Cardiac muscle cell (in vitro differentiated cells and primary cell): ENCODE data around the gene TMEM121. TPM values are rescaled to one million over a fixed set of nuclear protein-coding genes. Genes with fewer than 3 reads are reported as not detected.

Experiments used
- DNase-seq, 2 donors: peaks; one replicate each; pipeline versions ENCODE4 v3.0.0 to v3.0.0-alpha.2; 2010 to 2017; ENCODE audit warnings: low read depth in 1 of 2, low spot score in 1 of 2
- H3K27ac ChIP-seq: fragments of 200-600 bp; sonication (generic); 2 replicates; pipeline ENCODE4 v1.5.1; 2016
- H3K27me3 ChIP-seq: fragments of 200-600 bp; sonication (generic); 2 replicates; pipeline ENCODE4 v1.6.0; 2016; ENCODE audit warnings: control low read depth
- H3K36me3 ChIP-seq: fragments of 200-600 bp; sonication (generic); 2 replicates; pipeline ENCODE4 v1.5.1; 2016; ENCODE audit warnings: control low read depth
- H3K4me1 ChIP-seq: fragments of 200-600 bp; sonication (generic); 2 replicates; pipeline ENCODE4 v1.8.1; 2017; ENCODE audit warnings: low read depth, mild to moderate bottlenecking, mixed run types
- H3K4me3 ChIP-seq: fragments of 200-600 bp; sonication (generic); 2 replicates; pipeline ENCODE4 v1.5.1; 2016; ENCODE audit warnings: mild to moderate bottlenecking
- H3K9me3 ChIP-seq: fragments of 200-600 bp; sonication (generic); 2 replicates; pipeline ENCODE4 v1.5.1; 2017; ENCODE audit warnings: low read depth, mild to moderate bottlenecking, control low read depth
- polyA plus RNA-seq: library from polyadenylated mRNA; unstranded; fragments of >200 nt; fragmentation: Nextera tagmentation; extraction: Ambion mirVana; gene quantifications from 2 replicates; pipeline ENCODE4 v1.2.1, GENCODE V29; 2016
- total RNA-seq: library from RNA; depleted of rRNA; stranded (reverse); fragments of >200 nt; gene quantifications from 2 replicates; pipeline ENCODE4 v1.2.3, GENCODE V29; 2016
- TF ChIP-seq, protein P1 (sequence below): IDR thresholded peaks from 2 replicates; pipeline ENCODE4 v1.5.1; 2012; ENCODE audit warnings: low read depth, mild to moderate bottlenecking, low read length

Gene TMEM121
- total and polyA plus RNA-seq, 2 experiments from 2014 or later: 4.4 to 8.8 TPM

DNA sequence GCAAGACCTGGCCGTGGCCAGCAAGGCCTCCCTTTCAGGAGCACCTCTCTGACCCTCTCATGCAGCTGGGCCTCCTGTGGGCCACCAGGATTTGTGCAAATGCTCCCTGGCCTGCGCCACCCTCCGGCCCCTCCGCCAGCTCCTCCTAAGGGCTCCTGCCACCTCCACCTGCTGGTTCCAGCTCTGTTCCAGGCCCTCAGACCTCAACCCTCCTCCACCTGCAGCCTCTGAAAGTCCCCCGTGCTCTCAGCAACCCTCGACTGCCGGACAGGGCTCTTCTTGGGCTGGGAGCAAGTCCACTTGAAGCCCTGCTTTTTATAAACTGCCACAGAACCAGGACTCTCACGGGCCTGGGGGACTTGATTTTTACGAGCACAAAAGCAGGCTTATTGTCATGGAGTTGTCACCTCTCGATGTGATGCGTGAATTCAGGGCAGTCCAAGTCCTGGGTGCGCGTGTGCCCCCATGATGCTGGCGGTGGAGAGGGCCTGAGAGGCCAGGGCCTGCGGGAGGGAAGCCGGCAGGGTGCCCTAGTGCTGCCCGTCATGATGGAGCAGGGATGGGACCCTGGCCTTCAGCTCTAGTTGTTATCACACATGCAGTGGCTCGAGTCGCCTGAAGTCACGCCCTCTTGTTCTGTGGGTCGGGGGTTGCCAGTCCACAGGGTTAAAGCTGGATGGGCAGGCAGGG, 26.2 kb upstream of the TMEM121 start:
- no peak for DNase-seq
- peak overlapping the region; percentile 48 for H3K27ac ChIP-seq
- no peaks in the 10 kb centered on the region for H3K4me1 ChIP-seq
- H3K4me3 ChIP-seq: no peak overlapping the region
- H3K27me3 ChIP-seq: no peaks in the 10 kb centered on the region
- H3K9me3 ChIP-seq: no peaks in the 10 kb centered on the region
- no peaks in the 10 kb centered on the region for H3K36me3 ChIP-seq
- TF ChIP-seq, protein P1, sequence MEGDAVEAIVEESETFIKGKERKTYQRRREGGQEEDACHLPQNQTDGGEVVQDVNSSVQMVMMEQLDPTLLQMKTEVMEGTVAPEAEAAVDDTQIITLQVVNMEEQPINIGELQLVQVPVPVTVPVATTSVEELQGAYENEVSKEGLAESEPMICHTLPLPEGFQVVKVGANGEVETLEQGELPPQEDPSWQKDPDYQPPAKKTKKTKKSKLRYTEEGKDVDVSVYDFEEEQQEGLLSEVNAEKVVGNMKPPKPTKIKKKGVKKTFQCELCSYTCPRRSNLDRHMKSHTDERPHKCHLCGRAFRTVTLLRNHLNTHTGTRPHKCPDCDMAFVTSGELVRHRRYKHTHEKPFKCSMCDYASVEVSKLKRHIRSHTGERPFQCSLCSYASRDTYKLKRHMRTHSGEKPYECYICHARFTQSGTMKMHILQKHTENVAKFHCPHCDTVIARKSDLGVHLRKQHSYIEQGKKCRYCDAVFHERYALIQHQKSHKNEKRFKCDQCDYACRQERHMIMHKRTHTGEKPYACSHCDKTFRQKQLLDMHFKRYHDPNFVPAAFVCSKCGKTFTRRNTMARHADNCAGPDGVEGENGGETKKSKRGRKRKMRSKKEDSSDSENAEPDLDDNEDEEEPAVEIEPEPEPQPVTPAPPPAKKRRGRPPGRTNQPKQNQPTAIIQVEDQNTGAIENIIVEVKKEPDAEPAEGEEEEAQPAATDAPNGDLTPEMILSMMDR: no peak

DNA sequence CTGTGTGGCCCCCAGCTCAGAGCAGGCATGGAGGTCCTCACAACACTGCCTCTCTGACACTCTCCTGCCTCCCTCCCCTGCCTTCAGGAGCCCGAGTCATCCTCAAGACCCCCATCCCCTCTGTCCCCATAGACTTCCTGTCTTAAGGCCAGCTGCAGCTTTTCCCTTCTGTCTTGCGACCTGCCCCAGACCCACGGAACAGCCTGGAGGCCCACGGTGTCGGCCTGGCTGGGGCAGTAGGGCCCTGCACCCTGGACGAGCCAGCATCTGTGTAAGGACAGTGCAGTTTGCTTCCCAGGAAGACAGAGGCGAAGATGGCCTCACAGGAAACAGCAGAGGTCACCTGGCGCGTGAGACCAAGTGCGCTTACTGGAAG, 25.7 kb upstream of the TMEM121 start:
- H3K9me3 ChIP-seq: no peaks in the 10 kb centered on the region
- DNase-seq: no peak
- H3K36me3 ChIP-seq: no peaks in the 10 kb centered on the region
- H3K4me1 ChIP-seq: no peaks in the 10 kb centered on the region
- H3K4me3 ChIP-seq: no peak overlapping the region
- H3K27me3 ChIP-seq: no peaks in the 10 kb centered on the region
- H3K27ac ChIP-seq: no peak overlapping the region
- TF ChIP-seq, protein P1: no peak

DNA sequence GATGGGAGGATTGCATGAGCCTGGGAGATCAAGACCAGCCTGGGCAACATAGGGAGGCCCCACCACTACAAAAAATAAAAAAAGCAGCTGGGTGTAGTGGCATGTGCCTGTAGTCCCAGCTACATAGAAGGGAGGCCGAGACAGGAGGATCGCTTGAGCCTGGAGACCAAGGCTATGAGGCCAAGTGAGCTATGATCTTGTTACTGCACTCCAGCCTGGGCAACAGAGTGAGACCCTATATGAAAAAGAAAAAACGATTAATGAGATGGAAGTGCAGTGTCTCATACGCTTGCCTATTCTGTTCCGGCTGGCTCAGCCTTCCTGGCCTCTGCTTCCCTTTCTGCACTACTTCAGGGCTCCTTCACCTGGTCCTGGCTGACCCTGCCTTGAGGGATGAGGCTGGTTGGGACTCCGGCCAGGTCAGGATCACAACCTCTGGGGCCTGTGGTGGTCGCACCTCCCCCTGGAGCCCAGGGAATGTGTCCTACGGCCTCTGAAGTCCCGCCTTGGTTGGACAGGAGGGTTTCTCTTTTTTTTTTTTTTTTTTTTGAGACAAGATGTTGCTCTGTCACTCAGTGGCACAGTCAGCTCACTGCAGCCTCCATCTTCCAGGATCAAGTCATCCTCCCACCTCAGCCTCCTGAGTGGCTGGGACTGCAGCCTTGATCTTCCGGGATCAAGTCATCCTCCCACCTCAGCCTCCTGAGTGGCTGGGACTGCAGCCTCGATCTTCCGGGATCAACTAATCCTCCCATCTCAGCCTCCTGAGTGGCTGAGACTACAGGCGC, 24.7 kb upstream of the TMEM121 start:
- Histone ChIP-seq H3K4me1 (no peaks in the 10 kb centered on the region), H3K4me3 (no peak overlapping the region), H3K36me3 (no peaks in the 10 kb centered on the region), H3K9me3 (no peaks in the 10 kb centered on the region), H3K27me3 (no peaks in the 10 kb centered on the region), H3K27ac (no peak overlapping the region)
- TF ChIP-seq, protein P1: no peak
- no peak for DNase-seq

DNA sequence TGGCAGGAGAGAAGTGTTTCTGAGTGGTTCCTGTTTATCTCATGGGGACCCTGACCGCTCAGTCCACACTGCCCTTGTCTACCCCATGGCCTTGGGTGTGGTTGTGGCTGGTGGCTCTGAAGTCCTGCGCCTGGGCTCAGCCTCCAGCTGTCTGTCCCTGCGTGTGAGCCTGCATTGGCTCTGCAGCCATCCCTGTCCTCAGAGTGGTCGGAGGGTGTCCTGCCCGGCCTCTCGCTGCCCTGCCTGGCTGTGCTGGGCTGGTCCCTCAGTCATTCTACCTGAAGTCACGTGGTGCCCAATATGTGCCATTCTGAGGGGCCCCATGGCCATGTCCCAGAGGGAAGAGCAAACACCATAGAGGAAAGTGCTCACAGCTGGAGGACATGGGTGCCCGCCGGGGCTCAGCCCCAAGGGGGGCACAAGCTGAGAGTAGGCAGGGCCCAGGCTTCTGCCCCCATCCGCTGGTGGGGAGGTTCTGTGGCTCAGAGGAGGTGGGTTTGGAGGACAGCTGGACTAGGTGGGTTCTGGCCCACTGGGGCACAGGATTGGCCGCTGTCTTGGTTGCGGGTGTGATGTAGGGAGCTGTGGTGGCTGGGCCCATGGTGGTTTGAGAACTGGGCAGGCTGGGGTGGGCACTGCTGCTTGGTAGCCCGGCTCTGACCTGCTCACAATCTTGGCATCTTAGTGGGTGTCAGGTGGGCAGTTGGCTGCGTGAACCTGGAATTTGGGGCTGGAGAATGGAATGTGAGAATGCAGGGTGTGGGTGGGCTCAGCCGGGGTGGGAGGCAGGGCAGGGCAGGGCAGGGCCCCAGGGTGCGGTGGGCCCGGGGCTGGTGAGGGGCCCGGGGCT, 23.7 kb upstream of the TMEM121 start:
- Histone ChIP-seq H3K4me1 (no peaks in the 10 kb centered on the region), H3K36me3 (no peaks in the 10 kb centered on the region), H3K27me3 (no peaks in the 10 kb centered on the region), H3K9me3 (no peaks in the 10 kb centered on the region), H3K4me3 (no peak overlapping the region), H3K27ac (no peak overlapping the region)
- TF ChIP-seq, protein P1: no peak
- DNase-seq: no peak

DNA sequence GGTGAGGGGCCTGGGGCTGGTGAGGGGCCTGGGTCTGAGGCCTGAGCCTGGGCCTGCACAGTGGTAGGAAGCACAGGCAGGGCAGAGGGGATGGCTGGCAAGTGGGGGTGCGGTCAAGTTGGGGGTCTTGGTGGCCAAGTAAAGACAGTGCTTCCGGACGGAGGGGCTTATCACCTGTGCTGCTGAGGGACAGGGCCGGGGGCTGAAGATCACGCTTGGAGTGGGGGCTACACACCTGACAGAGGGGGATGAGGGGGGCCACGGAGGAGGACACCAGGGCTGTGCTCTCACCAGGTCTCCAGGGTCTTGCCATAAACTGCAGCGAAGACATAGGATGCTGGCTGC, 23.1 kb upstream of the TMEM121 start:
- no peaks in the 10 kb centered on the region for H3K36me3 ChIP-seq
- no peaks in the 10 kb centered on the region for H3K9me3 ChIP-seq
- no peaks in the 10 kb centered on the region for H3K27me3 ChIP-seq
- H3K4me3 ChIP-seq: no peak overlapping the region
- H3K4me1 ChIP-seq: no peaks in the 10 kb centered on the region
- DNase-seq: no peak
- H3K27ac ChIP-seq: no peak overlapping the region
- TF ChIP-seq, protein P1: no peak
